AG10803 (cell line): ENCODE measurements around the gene TCEAL6.
"Not testable (repeated sequence)": the region's sequence is repeated elsewhere in the genome, so short reads cannot be mapped to it uniquely, and the experiment has no call there.

ENCODE experiments used
- DNase-seq: peaks from one replicate; pipeline ENCODE4 v3.0.0; 2010; ENCODE audit warnings: low read depth
- H3K4me3 ChIP-seq: 2 replicates; pipeline ENCODE4 v1.5.1; 2011; ENCODE audit warnings: mild to moderate bottlenecking, low read length, control low read depth
- TF ChIP-seq, protein P1 (sequence below): conservative IDR thresholded peaks from 2 replicates; pipeline ENCODE4 v1.5.1; 2011; ENCODE audit warnings: mild to moderate bottlenecking, low read length, control low read depth, inconsistent platforms

Gene TCEAL6

DNA sequence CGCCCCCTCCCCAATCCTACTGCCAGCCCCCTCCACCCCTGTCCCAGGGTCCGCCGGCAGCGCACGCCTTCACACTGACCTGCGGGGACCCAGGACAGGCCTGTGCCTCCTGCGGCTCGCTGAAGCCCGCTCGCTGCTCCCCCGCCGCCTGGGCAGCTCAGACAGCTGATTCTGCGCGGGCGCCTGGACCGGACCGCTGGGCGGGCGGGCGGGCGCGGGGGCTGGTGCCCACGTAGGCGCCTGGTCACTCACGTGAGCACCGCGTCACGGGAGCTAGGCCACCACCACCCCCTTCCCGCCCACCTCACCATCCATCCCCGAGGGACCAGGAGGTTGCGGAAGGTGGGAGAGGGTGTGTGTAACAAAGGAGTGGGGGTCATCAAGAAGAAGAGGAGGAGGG lies at the start of gene TCEAL6:
Gene TCEAL6, minus strand, starts transcription at position 208 of the 400 bp plus-strand sequence.
- not testable (repeated sequence) for DNase-seq, H3K4me3 ChIP-seq

DNA sequence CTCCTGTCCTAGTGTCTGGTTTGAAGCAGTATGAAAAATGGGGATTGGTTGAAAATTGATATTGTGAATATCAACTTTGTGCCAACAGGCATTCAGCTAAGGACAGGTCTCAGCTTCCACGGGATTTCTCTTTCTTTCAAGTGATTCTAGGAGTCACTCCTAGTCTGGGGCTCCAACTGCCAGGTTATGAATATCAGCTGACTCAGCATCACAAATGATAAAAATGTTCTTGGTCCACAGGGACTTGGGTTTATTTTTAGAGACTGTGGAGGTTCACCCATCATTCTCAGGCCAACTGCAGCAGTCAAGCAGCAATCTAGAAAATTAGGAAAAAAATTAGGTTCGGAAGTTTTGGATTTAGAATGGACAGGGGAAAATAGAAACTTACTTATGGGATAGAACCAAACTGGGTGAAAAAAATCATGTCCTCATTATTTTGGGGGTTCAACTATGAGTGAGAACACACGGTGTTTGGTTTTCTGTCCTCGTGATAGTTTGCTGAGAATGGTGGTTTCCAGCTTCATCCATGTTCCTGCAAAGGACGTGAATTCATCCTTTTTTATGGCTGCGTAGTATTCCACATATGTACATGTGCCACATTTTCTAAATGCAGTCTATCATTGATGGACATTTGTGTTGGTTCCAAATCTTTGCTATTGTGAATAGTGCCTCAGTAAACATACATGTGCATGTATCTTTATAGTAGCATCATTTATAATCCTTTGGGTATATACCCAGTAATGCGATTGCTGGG lies 43.9 kb upstream of the TCEAL6 start:
- no peak overlapping the region for H3K4me3 ChIP-seq
- TF ChIP-seq, protein P1, sequence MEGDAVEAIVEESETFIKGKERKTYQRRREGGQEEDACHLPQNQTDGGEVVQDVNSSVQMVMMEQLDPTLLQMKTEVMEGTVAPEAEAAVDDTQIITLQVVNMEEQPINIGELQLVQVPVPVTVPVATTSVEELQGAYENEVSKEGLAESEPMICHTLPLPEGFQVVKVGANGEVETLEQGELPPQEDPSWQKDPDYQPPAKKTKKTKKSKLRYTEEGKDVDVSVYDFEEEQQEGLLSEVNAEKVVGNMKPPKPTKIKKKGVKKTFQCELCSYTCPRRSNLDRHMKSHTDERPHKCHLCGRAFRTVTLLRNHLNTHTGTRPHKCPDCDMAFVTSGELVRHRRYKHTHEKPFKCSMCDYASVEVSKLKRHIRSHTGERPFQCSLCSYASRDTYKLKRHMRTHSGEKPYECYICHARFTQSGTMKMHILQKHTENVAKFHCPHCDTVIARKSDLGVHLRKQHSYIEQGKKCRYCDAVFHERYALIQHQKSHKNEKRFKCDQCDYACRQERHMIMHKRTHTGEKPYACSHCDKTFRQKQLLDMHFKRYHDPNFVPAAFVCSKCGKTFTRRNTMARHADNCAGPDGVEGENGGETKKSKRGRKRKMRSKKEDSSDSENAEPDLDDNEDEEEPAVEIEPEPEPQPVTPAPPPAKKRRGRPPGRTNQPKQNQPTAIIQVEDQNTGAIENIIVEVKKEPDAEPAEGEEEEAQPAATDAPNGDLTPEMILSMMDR = no peak
- DNase-seq = no peak

DNA sequence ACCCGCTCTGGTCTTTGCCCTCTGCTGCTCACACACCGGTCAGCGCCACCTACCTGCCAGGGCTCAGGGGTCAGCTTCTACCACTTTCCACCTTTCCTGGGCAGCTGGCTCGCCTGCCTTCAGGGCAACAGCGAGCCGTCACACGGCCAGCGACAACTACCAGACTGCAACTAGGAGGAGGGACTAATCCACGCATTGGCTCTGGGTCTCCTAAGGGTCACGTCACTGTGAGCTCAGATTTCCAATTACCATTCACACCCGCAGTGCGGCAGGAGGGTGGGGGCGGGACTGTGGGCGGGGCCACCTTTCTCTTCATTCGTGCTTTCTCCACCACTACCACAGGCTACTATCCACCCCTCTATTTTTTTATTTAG lies 13.5 kb upstream of the TCEAL6 start, which contains the start of gene BEX5:
Gene BEX5, minus strand, starts transcription at position 172 of the 374 bp plus-strand sequence. CDS start 1,712 bp downstream, outside the sequence.
- peak; percentile 1 for DNase-seq
- TF ChIP-seq, protein P1 = no peak
- H3K4me3 ChIP-seq = peak within 1 kb of the TSS; percentile 22

DNA sequence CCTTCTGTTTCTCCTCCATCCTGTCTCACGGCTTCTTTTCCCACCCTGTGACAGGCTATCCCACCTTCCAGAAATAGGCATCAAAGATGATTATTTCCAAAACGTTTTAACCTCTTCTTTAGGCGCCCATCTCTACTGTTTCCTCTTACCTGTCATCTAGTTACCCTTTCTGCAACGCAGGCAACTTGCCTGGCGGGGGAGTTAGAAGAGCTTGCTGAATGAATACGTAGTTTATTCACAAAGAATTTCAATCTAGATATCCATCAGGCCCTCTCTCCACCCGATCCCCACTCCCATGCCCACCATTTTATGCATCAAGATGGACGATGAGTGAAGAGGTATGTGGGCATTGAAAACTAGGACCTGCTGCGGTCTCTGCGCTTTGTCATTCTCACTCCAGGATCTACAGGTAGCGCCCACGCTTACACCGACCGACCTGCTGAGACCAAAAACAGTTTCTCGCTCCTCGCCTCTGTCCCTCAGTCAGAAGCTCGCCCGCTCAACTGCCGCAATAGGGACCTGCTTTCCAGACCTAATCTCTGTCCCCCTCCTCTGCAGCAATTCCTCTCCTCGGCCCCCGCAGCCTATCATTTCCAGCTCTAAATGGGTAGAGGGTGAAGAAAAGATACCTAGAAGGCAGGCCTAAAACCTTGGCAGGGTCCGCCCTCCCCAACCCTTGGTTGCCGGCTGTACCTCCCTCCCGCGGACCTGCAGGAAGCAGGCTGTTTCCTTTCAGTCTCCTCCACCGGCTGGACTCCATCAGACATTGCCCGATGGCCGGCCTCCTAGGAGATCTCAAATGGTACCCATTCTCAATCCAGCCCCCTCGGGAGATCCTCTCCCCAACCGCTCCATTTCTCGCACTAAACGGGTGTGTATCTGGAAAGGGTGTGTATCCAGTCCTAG lies 12.9 kb upstream of the TCEAL6 start:
- DNase-seq = no peak
- TF ChIP-seq, protein P1 = no peak

DNA sequence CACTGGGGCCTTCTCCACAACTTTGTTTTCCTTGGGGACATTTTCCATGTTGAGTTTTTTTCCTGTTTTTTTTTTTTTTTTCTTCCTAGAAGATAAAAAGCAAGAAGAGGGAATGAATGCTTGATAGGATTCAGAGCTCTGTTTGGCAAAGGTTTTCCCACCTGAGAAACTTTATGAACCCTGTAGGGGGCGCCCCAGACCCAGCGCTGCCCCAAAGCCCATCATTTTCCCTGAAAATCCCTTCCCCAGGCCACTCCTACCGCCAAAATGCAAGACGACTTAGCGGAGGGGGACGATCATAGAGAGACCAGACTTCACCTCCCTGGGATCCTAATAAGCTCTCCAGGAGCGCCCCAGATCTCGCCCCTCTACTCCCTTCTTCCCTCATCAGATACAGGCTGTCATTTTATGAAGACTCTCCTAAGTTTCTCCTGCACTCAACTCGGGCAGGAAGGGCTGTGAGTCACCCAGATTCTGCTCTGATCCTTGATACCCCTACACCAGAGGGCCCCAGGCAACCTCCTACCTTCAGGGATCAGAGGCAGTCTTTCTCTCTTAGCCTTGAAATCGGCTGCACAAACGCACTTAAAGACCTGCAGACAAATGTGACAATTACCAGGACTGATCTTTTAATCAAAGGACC lies 12.1 kb upstream of the TCEAL6 start:
- TF ChIP-seq, protein P1 = 0 out of 2 replicates have a peak, but pooled peaks have one; percentile 2
- DNase-seq = no peak
- H3K4me3 ChIP-seq = no peak overlapping the region

More for the DNA sequence above, 12.9 kb upstream of the TCEAL6 start:
- H3K4me3 ChIP-seq = peak overlapping the region; percentile 22; the same call in 1 of the 2 replicates

DNA sequence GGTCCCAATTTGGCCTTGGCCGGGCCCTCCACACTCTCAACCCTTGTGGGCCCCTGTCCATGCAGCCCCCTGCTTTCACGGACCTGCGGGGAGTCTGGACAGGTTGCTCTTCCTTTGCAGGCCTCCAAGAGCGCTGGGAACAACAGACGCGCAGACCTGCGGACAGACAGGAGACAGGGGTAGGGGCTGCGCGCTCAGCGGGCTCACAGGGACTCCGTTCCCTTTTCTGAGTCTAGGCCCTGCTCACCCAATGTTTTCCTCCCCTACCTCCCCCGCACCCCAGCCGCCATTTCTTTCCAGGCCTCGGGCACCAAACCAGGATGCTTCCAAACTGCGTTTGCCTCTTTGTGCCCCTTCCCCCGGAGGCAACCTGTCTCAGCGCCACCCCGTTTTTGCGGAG lies 650 bp downstream of the TCEAL6 start:
- not testable (repeated sequence) for DNase-seq, H3K4me3 ChIP-seq

DNA sequence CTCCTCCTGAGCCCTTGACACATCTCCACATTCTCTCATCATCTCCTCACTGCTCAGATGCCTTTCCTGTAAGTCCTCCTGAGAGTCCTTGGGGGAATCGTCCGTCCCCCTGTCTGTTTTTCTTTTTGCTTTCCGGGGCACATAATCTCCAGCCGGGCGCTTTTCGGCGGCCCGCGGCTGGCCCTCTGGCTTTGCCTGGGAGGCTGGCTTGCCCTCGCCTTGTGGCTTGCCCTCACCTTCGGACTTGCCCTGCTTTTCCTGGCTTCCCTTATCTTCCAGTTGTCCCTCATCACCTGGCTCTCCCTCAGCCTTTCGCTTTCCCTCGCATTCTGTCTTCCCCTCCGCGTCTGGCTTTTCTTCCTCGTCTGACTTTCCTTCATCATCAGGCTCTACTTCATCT lies 1.4 kb downstream of the TCEAL6 start:
- not testable (repeated sequence) for DNase-seq, H3K4me3 ChIP-seq

DNA sequence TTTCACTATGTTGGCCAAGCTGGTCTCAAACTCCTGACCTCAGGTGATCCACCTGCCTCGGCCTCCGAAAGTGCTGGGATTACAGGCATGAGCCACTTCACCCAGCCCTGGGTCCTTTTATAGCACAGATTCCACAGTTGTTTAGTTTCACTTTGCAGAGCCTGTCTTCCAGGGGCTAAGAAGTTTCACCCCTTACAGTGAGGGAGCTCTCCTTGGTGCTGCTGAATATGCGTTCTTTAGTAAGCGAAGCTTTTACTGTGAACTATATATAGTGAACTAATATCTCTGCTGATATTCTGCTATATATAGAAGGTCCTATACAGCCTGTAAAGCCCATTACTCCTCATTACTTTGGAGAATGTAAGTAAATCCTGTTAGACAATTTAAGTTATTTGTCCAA lies 4.2 kb downstream of the TCEAL6 start:
- DNase-seq = no peak
- TF ChIP-seq, protein P1 = no peak

More for the DNA sequence above, 4.2 kb downstream of the TCEAL6 start:
- H3K4me3 ChIP-seq = no peak overlapping the region
